Calu3 (cell line): ENCODE measurements around the gene PITPNB. TPM values are rescaled to one million over a fixed set of nuclear protein-coding genes. Genes with fewer than 3 reads are reported as not detected.

Experiments used
- BruUV-seq: library from RNA; stranded (reverse); fragments of 400-500 nt; replicated peaks from 2 replicates; lab custom pipeline; 2021; lab: Mats Ljungman, UMichigan
- CTCF ChIA-PET: fragments of 300-600 bp; sonication (Branson Sonifier 250); formaldehyde crosslinking; loops from one replicate; lab custom pipeline; 2022; ENCODE audit warnings: antibody characterized with exemption; lab: Charles Lee
- DNase-seq: peaks from one replicate; pipeline ENCODE4 v3.0.0; 2022
- H3K27ac Mint-ChIP-seq: one replicate; pipeline ENCODE4 v1.8.0; 2022; ENCODE audit warnings: mixed read lengths; ENCODE audit not compliant: unreplicated experiment
- H3K27me3 Mint-ChIP-seq: one replicate; pipeline ENCODE4 v1.8.0; 2022; ENCODE audit warnings: mixed read lengths; ENCODE audit not compliant: unreplicated experiment
- H3K36me3 Mint-ChIP-seq: one replicate; pipeline ENCODE4 v1.8.0; 2022; ENCODE audit warnings: mild to moderate bottlenecking, moderate library complexity, mixed read lengths; ENCODE audit not compliant: insufficient read depth, unreplicated experiment
- H3K4me1 Mint-ChIP-seq: one replicate; pipeline ENCODE4 v1.8.0; 2022; ENCODE audit warnings: mild to moderate bottlenecking, low read depth, mixed read lengths; ENCODE audit not compliant: unreplicated experiment
- H3K4me3 Mint-ChIP-seq: one replicate; pipeline ENCODE4 v1.8.0; 2022; ENCODE audit warnings: mild to moderate bottlenecking, low read depth, moderate library complexity, mixed read lengths; ENCODE audit not compliant: unreplicated experiment
- H3K9me3 Mint-ChIP-seq: one replicate; pipeline ENCODE4 v1.8.0; 2022; ENCODE audit warnings: low read depth, mixed read lengths; ENCODE audit not compliant: unreplicated experiment
- intact Hi-C: fragments of 100-400 bp; cut with micrococcal nuclease; formaldehyde crosslinking; loops from one replicate; pipeline ENCODE4 v1.10.0; 2022; ENCODE audit not compliant: unreplicated experiment
- total RNA-seq: library from RNA; stranded (reverse); gene quantifications from 2 replicates; pipeline ENCODE4 v1.2.3, GENCODE V29; 2022
- TF ChIP-seq, protein P1 (sequence below): fragments of 200-600 bp; IDR thresholded peaks from one replicate; pipeline ENCODE4 v1.8.0; 2022; ENCODE audit warnings: antibody characterized with exemption; ENCODE audit not compliant: unreplicated experiment

PITPNB gene
- total RNA-seq, 1 experiment from 2014 or later = 136 TPM

DNA sequence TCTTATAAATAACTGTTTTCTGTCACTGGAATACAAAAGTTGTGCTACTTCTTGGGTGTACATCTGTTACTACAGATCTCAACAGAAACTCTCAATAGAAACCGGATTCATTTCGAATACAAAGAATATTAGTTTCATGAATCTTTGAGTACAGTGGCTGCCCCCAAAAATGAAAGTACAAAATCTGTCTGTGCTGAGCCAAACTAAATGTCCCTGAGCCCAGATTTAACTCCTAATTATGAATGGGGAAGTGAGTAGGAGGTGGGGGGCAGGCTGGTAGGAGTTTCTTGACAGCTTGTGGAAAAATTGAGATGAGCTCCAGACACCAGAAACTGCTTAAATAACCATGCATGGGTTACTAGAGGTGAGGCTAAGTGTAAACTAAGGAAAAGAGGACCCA, 41.6 kb downstream of the PITPNB start:
- H3K9me3 Mint-ChIP-seq = no peaks in the 10 kb centered on the region
- no peaks in the 10 kb centered on the region for H3K4me1 Mint-ChIP-seq
- CTCF ChIA-PET = no interaction called here
- TF ChIP-seq, protein P1, sequence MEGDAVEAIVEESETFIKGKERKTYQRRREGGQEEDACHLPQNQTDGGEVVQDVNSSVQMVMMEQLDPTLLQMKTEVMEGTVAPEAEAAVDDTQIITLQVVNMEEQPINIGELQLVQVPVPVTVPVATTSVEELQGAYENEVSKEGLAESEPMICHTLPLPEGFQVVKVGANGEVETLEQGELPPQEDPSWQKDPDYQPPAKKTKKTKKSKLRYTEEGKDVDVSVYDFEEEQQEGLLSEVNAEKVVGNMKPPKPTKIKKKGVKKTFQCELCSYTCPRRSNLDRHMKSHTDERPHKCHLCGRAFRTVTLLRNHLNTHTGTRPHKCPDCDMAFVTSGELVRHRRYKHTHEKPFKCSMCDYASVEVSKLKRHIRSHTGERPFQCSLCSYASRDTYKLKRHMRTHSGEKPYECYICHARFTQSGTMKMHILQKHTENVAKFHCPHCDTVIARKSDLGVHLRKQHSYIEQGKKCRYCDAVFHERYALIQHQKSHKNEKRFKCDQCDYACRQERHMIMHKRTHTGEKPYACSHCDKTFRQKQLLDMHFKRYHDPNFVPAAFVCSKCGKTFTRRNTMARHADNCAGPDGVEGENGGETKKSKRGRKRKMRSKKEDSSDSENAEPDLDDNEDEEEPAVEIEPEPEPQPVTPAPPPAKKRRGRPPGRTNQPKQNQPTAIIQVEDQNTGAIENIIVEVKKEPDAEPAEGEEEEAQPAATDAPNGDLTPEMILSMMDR = no peak
- H3K4me3 Mint-ChIP-seq = no peak overlapping the region
- intact Hi-C loops = no loop called here
- no peak for DNase-seq
- peaks cover 34% of the 10 kb centered on the region for H3K36me3 Mint-ChIP-seq
- BruUV-seq = no TSS peak
- no peaks in the 10 kb centered on the region for H3K27me3 Mint-ChIP-seq
- no peak overlapping the region for H3K27ac Mint-ChIP-seq

GRCh38 chr22:27876684-27877083, 42.4 kb downstream of the PITPNB start:
- H3K4me1 Mint-ChIP-seq = peaks cover under 1% of the 10 kb centered on the region
- DNase-seq = no peak
- H3K27me3 Mint-ChIP-seq = no peaks in the 10 kb centered on the region
- H3K36me3 Mint-ChIP-seq = peaks cover 38% of the 10 kb centered on the region
- intact Hi-C loops = no loop called here
- TF ChIP-seq, protein P1 = no peak
- CTCF ChIA-PET = no interaction called here
- no TSS peak for BruUV-seq
- no peak overlapping the region for H3K27ac Mint-ChIP-seq
- no peaks in the 10 kb centered on the region for H3K9me3 Mint-ChIP-seq
- no peak overlapping the region for H3K4me3 Mint-ChIP-seq

DNA sequence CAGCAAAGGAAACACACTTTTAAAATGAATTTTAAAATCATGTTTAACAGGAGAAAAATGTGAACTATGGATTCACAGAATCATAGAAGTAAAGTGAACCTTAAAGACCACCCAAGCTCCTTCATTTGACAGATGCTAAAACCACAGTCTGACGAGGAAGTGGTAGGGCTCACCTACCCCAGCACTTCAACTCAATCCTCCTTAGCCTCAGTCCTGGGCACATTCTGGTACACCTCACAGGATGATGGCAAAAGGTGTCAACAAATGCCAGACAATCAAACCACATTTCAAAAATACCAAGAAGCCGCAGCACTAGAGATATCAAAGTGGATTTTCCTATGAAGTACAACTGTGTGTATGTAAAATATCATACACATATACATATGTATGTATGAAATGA, 43.1 kb downstream of the PITPNB start:
- H3K36me3 Mint-ChIP-seq = peaks cover 40% of the 10 kb centered on the region
- no TSS peak for BruUV-seq
- peaks cover 8% of the 10 kb centered on the region for H3K4me1 Mint-ChIP-seq
- CTCF ChIA-PET = no interaction called here
- no peak for DNase-seq
- TF ChIP-seq, protein P1 = no peak
- intact Hi-C loops = no loop called here
- no peaks in the 10 kb centered on the region for H3K27me3 Mint-ChIP-seq
- H3K4me3 Mint-ChIP-seq = no peak overlapping the region
- H3K9me3 Mint-ChIP-seq = no peaks in the 10 kb centered on the region
- no peak overlapping the region for H3K27ac Mint-ChIP-seq

- H3K27me3 Mint-ChIP-seq = no peaks in the 10 kb centered on the region
- TF ChIP-seq, protein P1 = no peak
- no peak for DNase-seq
- H3K27ac Mint-ChIP-seq = no peak overlapping the region
- intact Hi-C loops = no loop called here
- CTCF ChIA-PET = interaction anchor here (0.5 kb wide), 1 partner anchor 1511 kb away, joined by 3 read pairs; no protein-coding TSS in a partner anchor
- peaks cover 28% of the 10 kb centered on the region for H3K36me3 Mint-ChIP-seq
- H3K4me3 Mint-ChIP-seq = no peak overlapping the region
- BruUV-seq = no TSS peak
- H3K9me3 Mint-ChIP-seq = no peaks in the 10 kb centered on the region
- H3K4me1 Mint-ChIP-seq = peaks cover 19% of the 10 kb centered on the region
Observed at GRCh38 chr22:27874764-27875163, 44.3 kb downstream of the PITPNB start.
